Testis (tissue), 2 donors: Measurements from ENCODE around the gene ISOC2.

Experiments
- CTCF ChIP-seq, 3 experiments: fragments of 450-650 bp in 2 of 3; fragments of 200-600 bp in 1 of 3; sonication (generic) in 1 of 3; IDR thresholded peaks; one replicate each; pipeline ENCODE4 v1.5.1; 2016 to 2019; ENCODE audit warnings: antibody characterized with exemption in 3 of 3, mild to moderate bottlenecking in 2 of 3, moderate library complexity in 1 of 3
- POLR2A ChIP-seq: fragments of 450-650 bp; IDR thresholded peaks from one replicate; pipeline ENCODE4 v1.6.1; 2017; ENCODE audit warnings: antibody characterized with exemption, mild to moderate bottlenecking, moderate library complexity

DNA sequence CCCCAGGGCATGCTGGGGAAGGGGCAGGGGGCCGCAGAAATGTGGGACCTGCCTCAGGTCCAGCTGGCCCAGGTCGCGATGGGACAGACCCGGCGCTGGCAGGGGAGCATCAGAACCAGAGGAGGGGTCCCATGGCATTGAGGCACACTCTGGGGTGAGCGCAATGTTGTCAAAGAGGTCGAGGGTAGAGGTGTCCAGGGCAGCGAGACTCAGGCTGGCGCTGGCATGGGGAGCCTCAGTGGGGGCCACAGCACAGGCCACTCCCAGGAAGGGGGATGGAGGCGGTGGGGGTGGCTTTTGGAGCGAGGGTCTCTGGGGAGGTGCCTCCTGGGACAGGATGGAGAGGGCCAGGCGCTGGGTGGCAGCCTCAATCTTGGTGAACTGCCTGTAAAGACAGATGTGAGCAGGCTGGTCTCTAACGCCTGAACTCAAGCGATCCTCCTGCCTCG, 2.2 kb upstream of the ISOC2 start:
- no peak for TF ChIP-seq CTCF (IDR thresholded peaks at IDR 0.05)
- TF ChIP-seq POLR2A, result no peak
